ENCODE results near the gene PAQR4.

The PAQR4 gene

GRCh38 chr16:3003582-3004270, 34.6 kb downstream of the PAQR4 start:
- 9% methylated on average over 47 of the region's 58 CpGs for WGBS (ENCODE audit: insufficient coverage)
- Histone ChIP-seq H3K9me3 (ENCODE audit: control extremely low read depth in 1 of 5, control insufficient read depth in 4 of 5, insufficient read depth in 2 of 5, low read depth in 1 of 5, low read length in 4 of 5) (no peaks in the 10 kb centered on the region), H3K27me3 (replicated peaks in 2 of 5; ENCODE audit: control insufficient read depth in 4 of 5, insufficient read depth in 5 of 5, low read length in 4 of 5) (no peaks in the 10 kb centered on the region), H3K36me3 (ENCODE audit: control insufficient read depth in 4 of 4, insufficient read depth in 4 of 4, low read length in 3 of 4) (peaks cover 0 to 4% (median 1%) of the 10 kb centered on the region in 4 experiments), H3K4me3 (ENCODE audit: control insufficient read depth in 1 of 7, extremely low read depth in 1 of 7, insufficient read depth in 4 of 7, low read depth in 2 of 7, low read length in 6 of 7) (peak overlapping the region; percentile 19 to 81 (median 48)), H3K4me1 (ENCODE audit: control extremely low read depth in 1 of 4, control insufficient read depth in 4 of 4, insufficient read depth in 4 of 4, low read length in 3 of 4) (peaks cover 11 to 42% (median 35%) of the 10 kb centered on the region in 4 experiments), H3K27ac (ENCODE audit: insufficient read depth in 1 of 2, low read depth in 1 of 2, low read length in 2 of 2, poor library complexity in 1 of 2, severe bottlenecking in 2 of 2) (no peak overlapping the region)
- CTCF ChIA-PET = interaction anchor here (0.7 to 10.6 kb wide), 9 partner anchors 15 to 408 kb away, joined by 3 to 197 read pairs (median 3); partner anchors contain the start of genes CLDN6, HCFC1R1, THOC6 and TNFRSF12A
- peak; percentile 99 to 100 (median 100) for DNase-seq
- POLR2A ChIA-PET = interaction anchor here (0.6 to 2.5 kb wide), 4 partner anchors 17 to 213 kb away, joined by 3 to 11 read pairs (median 5); partner anchors contain the start of gene TNFRSF12A

DNA sequence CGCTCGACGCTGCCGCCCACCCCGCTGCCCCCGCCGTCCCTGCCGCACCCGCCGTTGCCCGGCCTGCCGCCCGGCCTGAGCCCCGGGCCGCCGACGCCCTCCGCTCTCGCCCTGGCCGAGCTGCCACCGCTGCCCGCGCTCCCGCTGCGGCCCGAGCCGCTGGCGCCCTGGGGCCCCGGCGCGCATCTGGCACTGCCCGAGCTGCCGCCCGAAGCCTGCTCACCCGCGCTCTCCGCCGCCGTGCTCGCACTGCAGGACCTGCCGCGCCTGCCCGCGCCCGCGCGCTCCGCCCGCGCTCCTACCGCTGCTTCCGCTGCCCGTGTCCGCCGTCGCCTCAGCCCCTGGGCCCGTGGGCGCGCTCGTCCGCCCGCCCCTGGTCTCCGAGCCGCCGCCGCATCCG, 35.2 kb downstream of the PAQR4 start:
- CTCF ChIA-PET = interaction anchor here (0.7 to 10.6 kb wide), 8 partner anchors 16 to 408 kb away, joined by 3 to 197 read pairs (median 3); partner anchors contain the start of genes CLDN6, HCFC1R1, THOC6 and TNFRSF12A
- Histone ChIP-seq H3K4me3 (ENCODE audit: control insufficient read depth in 1 of 7, extremely low read depth in 1 of 7, insufficient read depth in 4 of 7, low read depth in 2 of 7, low read length in 6 of 7) (peak overlapping the region in 6 of 7 experiments; percentile 19 to 81 (median 50)), H3K27ac (ENCODE audit: insufficient read depth in 1 of 2, low read depth in 1 of 2, low read length in 2 of 2, poor library complexity in 1 of 2, severe bottlenecking in 2 of 2) (no peak overlapping the region), H3K4me1 (ENCODE audit: control extremely low read depth in 1 of 4, control insufficient read depth in 4 of 4, insufficient read depth in 4 of 4, low read length in 3 of 4) (peaks cover 11 to 48% (median 41%) of the 10 kb centered on the region in 4 experiments), H3K36me3 (ENCODE audit: control insufficient read depth in 4 of 4, insufficient read depth in 4 of 4, low read length in 3 of 4) (peaks cover 0 to 4% (median 1%) of the 10 kb centered on the region in 4 experiments), H3K9me3 (ENCODE audit: control extremely low read depth in 1 of 5, control insufficient read depth in 4 of 5, insufficient read depth in 2 of 5, low read depth in 1 of 5, low read length in 4 of 5) (no peaks in the 10 kb centered on the region), H3K27me3 (replicated peaks in 2 of 5; ENCODE audit: control insufficient read depth in 4 of 5, insufficient read depth in 5 of 5, low read length in 4 of 5) (no peaks in the 10 kb centered on the region)
- 0% methylated on average over 39 of the region's 67 CpGs for WGBS (ENCODE audit: insufficient coverage)
- POLR2A ChIA-PET = interaction anchor here (0.6 to 2.5 kb wide), 3 partner anchors 16 to 214 kb away, joined by 3 to 11 read pairs (median 7); partner anchors contain the start of gene TNFRSF12A
- peak; percentile 20 to 62 (median 52) for DNase-seq

DNA sequence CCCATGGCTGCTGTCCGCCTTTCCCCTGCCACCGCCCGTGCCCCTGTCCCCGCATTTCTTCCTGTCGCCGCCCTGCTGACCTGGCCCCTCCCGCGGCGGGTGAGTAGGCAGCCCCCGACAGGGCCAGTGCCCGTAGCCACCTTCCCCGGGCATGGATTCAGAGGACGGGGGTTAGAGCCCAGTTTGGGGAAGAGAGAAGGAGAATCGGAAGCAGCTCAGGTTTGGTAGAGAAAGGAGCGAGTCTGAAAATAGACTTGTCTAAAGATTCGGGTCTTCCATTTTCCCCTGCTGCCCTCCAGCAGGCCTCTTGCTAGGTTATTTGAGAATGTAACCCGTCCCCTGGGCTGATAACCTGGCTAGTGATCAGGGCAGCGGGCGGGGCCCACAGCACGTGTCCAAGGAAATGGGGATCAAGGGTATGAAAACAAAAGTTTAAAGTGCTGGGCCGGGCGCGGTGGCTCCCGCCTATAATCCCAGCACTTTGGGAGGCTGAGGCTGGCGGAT, 35.7 kb downstream of the PAQR4 start:
- H3K4me3 ChIP-seq (ENCODE audit: control insufficient read depth in 1 of 7, extremely low read depth in 1 of 7, insufficient read depth in 4 of 7, low read depth in 2 of 7, low read length in 6 of 7) = peak overlapping the region in 6 of 7 experiments; percentile 51 to 81 (median 66)
- peaks cover 11 to 52% (median 45%) of the 10 kb centered on the region in 4 experiments for H3K4me1 ChIP-seq (ENCODE audit: control extremely low read depth in 1 of 4, control insufficient read depth in 4 of 4, insufficient read depth in 4 of 4, low read length in 3 of 4)
- CTCF ChIA-PET = interaction anchor here (0.6 to 10.6 kb wide), 4 partner anchors 16 to 126 kb away, joined by 3 to 197 read pairs (median 54); partner anchors contain the start of genes CLDN6, HCFC1R1, THOC6 and TNFRSF12A
- peak in 1 of 3 donors; percentile 50 for DNase-seq
- POLR2A ChIA-PET = interaction anchor here (1.7 to 2.5 kb wide), 2 partner anchors 16 to 23 kb away, joined by 7 to 11 read pairs; partner anchors contain the start of gene TNFRSF12A
- peak overlapping the region in 1 of 2 experiments; percentile 68 for H3K27ac ChIP-seq (ENCODE audit: insufficient read depth in 1 of 2, low read depth in 1 of 2, low read length in 2 of 2, poor library complexity in 1 of 2, severe bottlenecking in 2 of 2)
- WGBS (ENCODE audit: insufficient coverage) = 1% methylated on average over 12 of the region's 25 CpGs
- no peaks in the 10 kb centered on the region for H3K9me3 ChIP-seq (ENCODE audit: control extremely low read depth in 1 of 5, control insufficient read depth in 4 of 5, insufficient read depth in 2 of 5, low read depth in 1 of 5, low read length in 4 of 5)
- H3K36me3 ChIP-seq (ENCODE audit: control insufficient read depth in 4 of 4, insufficient read depth in 4 of 4, low read length in 3 of 4) = peaks cover 0 to 4% (median 1%) of the 10 kb centered on the region in 4 experiments
- H3K27me3 ChIP-seq (replicated peaks in 2 of 5; ENCODE audit: control insufficient read depth in 4 of 5, insufficient read depth in 5 of 5, low read length in 4 of 5) = no peaks in the 10 kb centered on the region

- 14% methylated on average over 11 of the region's 13 CpGs for WGBS (ENCODE audit: insufficient coverage)
- H3K27me3 ChIP-seq (replicated peaks in 2 of 5; ENCODE audit: control insufficient read depth in 4 of 5, insufficient read depth in 5 of 5, low read length in 4 of 5) = peaks cover 0 to 4% (median 0%) of the 10 kb centered on the region in 5 experiments
Observed at GRCh38 chr16:3007059-3007956, 38.2 kb downstream of the PAQR4 start.

DNA sequence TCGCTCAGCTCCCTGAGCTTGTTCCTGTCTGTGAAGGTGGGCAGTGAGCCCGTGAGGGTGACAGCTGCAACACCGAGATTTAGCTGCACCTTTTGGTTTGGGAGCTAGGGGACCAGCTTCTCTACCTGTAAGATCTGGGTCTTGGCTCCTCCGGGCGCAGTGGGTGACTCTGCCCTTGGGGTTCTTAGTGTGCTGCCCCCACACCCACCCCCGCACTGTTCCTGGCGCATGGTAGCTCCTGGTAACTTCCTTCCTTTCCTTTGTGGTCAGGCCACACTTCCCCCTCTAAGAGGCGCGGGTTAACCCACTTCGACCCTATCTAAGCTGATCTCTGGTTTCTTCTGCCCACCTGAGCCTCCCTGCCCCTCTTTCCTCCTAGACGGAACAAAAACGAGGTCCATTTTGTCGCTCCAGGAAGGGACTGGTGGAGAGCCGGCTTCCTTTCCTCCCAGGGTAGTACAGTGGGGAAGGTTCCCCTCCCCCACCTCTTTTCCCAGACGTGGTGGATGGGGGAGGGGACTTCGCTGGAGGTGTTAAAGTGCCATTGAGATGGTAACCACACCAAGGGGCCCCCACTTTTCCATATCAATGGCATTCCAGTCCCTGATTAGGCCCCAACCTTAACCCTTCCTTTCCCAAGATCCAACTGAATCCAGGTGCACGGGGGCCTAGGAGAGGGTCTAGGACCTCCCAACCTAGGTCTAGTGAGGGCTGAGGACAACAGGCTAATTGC, 39.0 kb downstream of the PAQR4 start:
- peaks cover 0 to 4% (median 0%) of the 10 kb centered on the region in 5 experiments for H3K27me3 ChIP-seq (replicated peaks in 2 of 5; ENCODE audit: control insufficient read depth in 4 of 5, insufficient read depth in 5 of 5, low read length in 4 of 5)
- WGBS (ENCODE audit: insufficient coverage) = 1% methylated on average over 11 of the region's 17 CpGs
- H3K4me3 ChIP-seq (ENCODE audit: control insufficient read depth in 1 of 7, extremely low read depth in 1 of 7, insufficient read depth in 4 of 7, low read depth in 2 of 7, low read length in 6 of 7) = peak overlapping the region in 6 of 7 experiments; percentile 32 to 71 (median 56)
- peak overlapping the region in 1 of 2 experiments; percentile 72 for H3K27ac ChIP-seq (ENCODE audit: insufficient read depth in 1 of 2, low read depth in 1 of 2, low read length in 2 of 2, poor library complexity in 1 of 2, severe bottlenecking in 2 of 2)
- H3K36me3 ChIP-seq (ENCODE audit: control insufficient read depth in 4 of 4, insufficient read depth in 4 of 4, low read length in 3 of 4) = no peaks in the 10 kb centered on the region
- peaks cover 11 to 57% (median 53%) of the 10 kb centered on the region in 4 experiments for H3K4me1 ChIP-seq (ENCODE audit: control extremely low read depth in 1 of 4, control insufficient read depth in 4 of 4, insufficient read depth in 4 of 4, low read length in 3 of 4)
- ChIA-PET POLR2A (interaction anchor here (2.1 kb wide), 1 partner anchor 14 kb away, joined by 15 read pairs; the partner anchor contains the start of gene TNFRSF12A), CTCF (interaction anchor here (0.9 to 10.6 kb wide), 5 partner anchors 13 to 94 kb away, joined by 3 to 197 read pairs (median 4); partner anchors contain the start of genes CLDN6, HCFC1R1, THOC6 and TNFRSF12A)
- peak; percentile 57 to 69 (median 66) for DNase-seq
- no peaks in the 10 kb centered on the region for H3K9me3 ChIP-seq (ENCODE audit: control extremely low read depth in 1 of 5, control insufficient read depth in 4 of 5, insufficient read depth in 2 of 5, low read depth in 1 of 5, low read length in 4 of 5)

More at GRCh38 chr16:3007059-3007956, 38.2 kb downstream of the PAQR4 start:
- CTCF ChIA-PET = interaction anchor here (0.9 to 10.6 kb wide), 4 partner anchors 13 to 95 kb away, joined by 3 to 197 read pairs (median 52); partner anchors contain the start of genes CLDN6, HCFC1R1, THOC6 and TNFRSF12A
- POLR2A ChIA-PET = interaction anchor here (2.1 kb wide), 1 partner anchor 14 kb away, joined by 15 read pairs; the partner anchor contains the start of gene TNFRSF12A
- peak; percentile 27 to 60 (median 49) for DNase-seq
- H3K9me3 ChIP-seq (ENCODE audit: control extremely low read depth in 1 of 5, control insufficient read depth in 4 of 5, insufficient read depth in 2 of 5, low read depth in 1 of 5, low read length in 4 of 5) = no peaks in the 10 kb centered on the region
- H3K27ac ChIP-seq (ENCODE audit: insufficient read depth in 1 of 2, low read depth in 1 of 2, low read length in 2 of 2, poor library complexity in 1 of 2, severe bottlenecking in 2 of 2) = peak overlapping the region in 1 of 2 experiments; percentile 72
- peak overlapping the region in 6 of 7 experiments; percentile 32 to 71 (median 56) for H3K4me3 ChIP-seq (ENCODE audit: control insufficient read depth in 1 of 7, extremely low read depth in 1 of 7, insufficient read depth in 4 of 7, low read depth in 2 of 7, low read length in 6 of 7)
- no peaks in the 10 kb centered on the region for H3K36me3 ChIP-seq (ENCODE audit: control insufficient read depth in 4 of 4, insufficient read depth in 4 of 4, low read length in 3 of 4)
- H3K4me1 ChIP-seq (ENCODE audit: control extremely low read depth in 1 of 4, control insufficient read depth in 4 of 4, insufficient read depth in 4 of 4, low read length in 3 of 4) = peaks cover 11 to 57% (median 50%) of the 10 kb centered on the region in 4 experiments
